Esophagus muscularis mucosa (tissue), 3 donors: ENCODE data around the gene SMYD4.
A peak's percentile ranks its signal among the peaks of the same experiment; 100 is the strongest.

ENCODE experiments used
- POLR2A ChIP-seq: fragments of 450-650 bp; IDR thresholded peaks from one replicate; pipeline ENCODE4 v1.6.1; 2017; ENCODE audit warnings: antibody characterized with exemption, moderate library complexity, mild to moderate bottlenecking, low read depth
- POLR2AphosphoS5 ChIP-seq, 2 donors: sonication (generic); formaldehyde crosslinking; IDR thresholded peaks; one replicate each; pipeline ENCODE4 v1.6.1; 2017; ENCODE audit warnings: antibody characterized with exemption in 2 of 2
- TF ChIP-seq, protein P1 (sequence below), 3 experiments: fragments of 200-600 bp in 2 of 3; fragments of 450-650 bp in 1 of 3; sonication (generic) in 2 of 3; IDR thresholded peaks; one replicate each; pipeline ENCODE4 v1.5.1; 2017 to 2019; ENCODE audit warnings: antibody characterized with exemption in 3 of 3, mild to moderate bottlenecking in 2 of 3, moderate library complexity in 1 of 3

DNA sequence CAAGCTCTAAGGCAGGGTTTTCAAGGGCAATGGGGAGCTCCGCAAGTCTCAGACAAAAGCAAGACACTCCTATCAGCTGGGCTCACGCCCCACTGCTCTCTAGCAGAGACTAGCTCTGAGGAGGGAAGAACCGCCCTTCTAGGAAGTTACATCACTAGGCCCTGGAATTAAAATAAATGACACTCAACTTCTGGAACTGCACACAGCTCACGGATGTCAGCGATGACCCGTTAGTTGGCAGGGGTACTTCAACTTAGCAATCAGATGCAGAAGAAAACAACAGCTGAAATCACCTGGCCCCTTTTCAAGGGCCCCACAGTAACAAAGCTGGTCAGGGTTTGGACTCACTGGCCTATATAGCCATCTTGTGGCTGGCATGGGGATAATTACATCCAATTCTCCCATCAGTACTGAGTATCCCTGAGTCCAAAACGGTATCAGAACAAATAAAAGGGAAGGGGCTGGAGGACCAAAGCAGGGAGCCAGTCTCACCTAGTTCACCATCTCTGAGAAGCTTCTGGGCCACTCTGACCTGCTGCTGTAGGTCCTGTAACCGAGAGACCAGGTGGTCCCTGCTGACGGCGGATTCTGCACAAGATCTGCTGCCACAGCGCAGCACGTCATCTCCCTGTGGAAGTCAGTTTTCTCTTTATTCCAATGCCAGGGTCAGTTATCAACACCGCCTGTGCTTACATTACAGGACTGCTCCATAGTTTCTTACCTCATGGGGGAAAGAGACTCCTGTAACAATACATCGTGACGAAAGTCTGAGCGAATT, 45.7 kb downstream of the SMYD4 start:
- TF ChIP-seq POLR2AphosphoS5 (IDR thresholded peaks at IDR 0.05) = peak; percentile 86 to 93
- no peak for TF ChIP-seq POLR2A
- TF ChIP-seq, protein P1, sequence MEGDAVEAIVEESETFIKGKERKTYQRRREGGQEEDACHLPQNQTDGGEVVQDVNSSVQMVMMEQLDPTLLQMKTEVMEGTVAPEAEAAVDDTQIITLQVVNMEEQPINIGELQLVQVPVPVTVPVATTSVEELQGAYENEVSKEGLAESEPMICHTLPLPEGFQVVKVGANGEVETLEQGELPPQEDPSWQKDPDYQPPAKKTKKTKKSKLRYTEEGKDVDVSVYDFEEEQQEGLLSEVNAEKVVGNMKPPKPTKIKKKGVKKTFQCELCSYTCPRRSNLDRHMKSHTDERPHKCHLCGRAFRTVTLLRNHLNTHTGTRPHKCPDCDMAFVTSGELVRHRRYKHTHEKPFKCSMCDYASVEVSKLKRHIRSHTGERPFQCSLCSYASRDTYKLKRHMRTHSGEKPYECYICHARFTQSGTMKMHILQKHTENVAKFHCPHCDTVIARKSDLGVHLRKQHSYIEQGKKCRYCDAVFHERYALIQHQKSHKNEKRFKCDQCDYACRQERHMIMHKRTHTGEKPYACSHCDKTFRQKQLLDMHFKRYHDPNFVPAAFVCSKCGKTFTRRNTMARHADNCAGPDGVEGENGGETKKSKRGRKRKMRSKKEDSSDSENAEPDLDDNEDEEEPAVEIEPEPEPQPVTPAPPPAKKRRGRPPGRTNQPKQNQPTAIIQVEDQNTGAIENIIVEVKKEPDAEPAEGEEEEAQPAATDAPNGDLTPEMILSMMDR (IDR thresholded peaks at IDR 0.05) = peak; percentile 61 to 77 (median 73)
